ENCODE data around the gene ODF2.

DNA sequence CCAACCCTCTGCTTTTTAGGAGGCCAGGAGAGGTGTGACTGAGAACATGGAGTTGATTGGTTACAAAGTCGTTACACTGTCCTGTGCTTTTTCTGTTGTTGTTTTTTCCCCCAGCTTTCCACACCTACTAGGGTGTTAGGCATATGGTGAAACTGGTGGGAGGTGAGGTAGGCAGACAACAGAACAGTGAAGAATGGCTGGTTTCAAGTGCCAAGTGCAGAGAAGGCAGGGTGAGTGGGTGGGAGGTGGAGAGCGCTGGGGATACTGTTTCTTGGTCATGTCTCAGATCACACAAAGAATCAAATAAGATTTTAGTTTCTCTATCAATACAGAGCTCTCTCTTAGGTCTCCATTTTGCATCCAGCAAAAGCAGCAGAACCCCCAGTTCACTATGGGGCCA lies 94.4 kb downstream of the ODF2 start:
- TF ChIP-seq CTCF (conservative IDR thresholded peaks at IDR 0.05; ENCODE audit: low read depth in 2 of 2) (no peak), POLR2AphosphoS5 (IDR thresholded peaks at IDR 0.05; ENCODE audit: low read depth) (no peak), ZNF331 (CRISPR knock-in tag; IDR thresholded peaks at IDR 0.05; ENCODE audit: low read depth) (no peak), CREB1 (CRISPR knock-in tag; IDR thresholded peaks at IDR 0.05; ENCODE audit: low read depth) (no peak), EZH2 (IDR thresholded peaks at IDR 0.05; ENCODE audit: low read depth, unreplicated experiment) (no peak), EZH2phosphoT487 (IDR thresholded peaks at IDR 0.05; ENCODE audit: unreplicated experiment) (no peak), ZNF114 (CRISPR knock-in tag; IDR thresholded peaks at IDR 0.05) (no peak)
- TF ChIP-seq, protein P1, sequence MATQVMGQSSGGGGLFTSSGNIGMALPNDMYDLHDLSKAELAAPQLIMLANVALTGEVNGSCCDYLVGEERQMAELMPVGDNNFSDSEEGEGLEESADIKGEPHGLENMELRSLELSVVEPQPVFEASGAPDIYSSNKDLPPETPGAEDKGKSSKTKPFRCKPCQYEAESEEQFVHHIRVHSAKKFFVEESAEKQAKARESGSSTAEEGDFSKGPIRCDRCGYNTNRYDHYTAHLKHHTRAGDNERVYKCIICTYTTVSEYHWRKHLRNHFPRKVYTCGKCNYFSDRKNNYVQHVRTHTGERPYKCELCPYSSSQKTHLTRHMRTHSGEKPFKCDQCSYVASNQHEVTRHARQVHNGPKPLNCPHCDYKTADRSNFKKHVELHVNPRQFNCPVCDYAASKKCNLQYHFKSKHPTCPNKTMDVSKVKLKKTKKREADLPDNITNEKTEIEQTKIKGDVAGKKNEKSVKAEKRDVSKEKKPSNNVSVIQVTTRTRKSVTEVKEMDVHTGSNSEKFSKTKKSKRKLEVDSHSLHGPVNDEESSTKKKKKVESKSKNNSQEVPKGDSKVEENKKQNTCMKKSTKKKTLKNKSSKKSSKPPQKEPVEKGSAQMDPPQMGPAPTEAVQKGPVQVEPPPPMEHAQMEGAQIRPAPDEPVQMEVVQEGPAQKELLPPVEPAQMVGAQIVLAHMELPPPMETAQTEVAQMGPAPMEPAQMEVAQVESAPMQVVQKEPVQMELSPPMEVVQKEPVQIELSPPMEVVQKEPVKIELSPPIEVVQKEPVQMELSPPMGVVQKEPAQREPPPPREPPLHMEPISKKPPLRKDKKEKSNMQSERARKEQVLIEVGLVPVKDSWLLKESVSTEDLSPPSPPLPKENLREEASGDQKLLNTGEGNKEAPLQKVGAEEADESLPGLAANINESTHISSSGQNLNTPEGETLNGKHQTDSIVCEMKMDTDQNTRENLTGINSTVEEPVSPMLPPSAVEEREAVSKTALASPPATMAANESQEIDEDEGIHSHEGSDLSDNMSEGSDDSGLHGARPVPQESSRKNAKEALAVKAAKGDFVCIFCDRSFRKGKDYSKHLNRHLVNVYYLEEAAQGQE (IDR thresholded peaks at IDR 0.05; ENCODE audit: unreplicated experiment): no peak

Data from GM23338 (cell line).